ENCODE measurements around the gene RAC3. TPM values are rescaled to one million over a fixed set of nuclear protein-coding genes. Genes with fewer than 3 reads are reported as not detected.

Gene RAC3
- total RNA-seq, 1 experiment from 2014 or later, result 120 TPM

- TF ChIP-seq REST (IDR thresholded peaks at IDR 0.05; ENCODE audit: low read depth) (no peak), POLR2AphosphoS5 (IDR thresholded peaks at IDR 0.05; ENCODE audit: low read depth, low read length) (no peak)
Measured at GRCh38 chr17:82070611-82071010, 39.1 kb downstream of the RAC3 start (continued).

- Histone ChIP-seq H3K27ac (ENCODE audit: low read depth, low read length) (no peak overlapping the region), H3K9me3 (ENCODE audit: control insufficient read depth in 1 of 2, insufficient read depth in 1 of 2, low read depth in 1 of 2, low read length in 2 of 2) (no peaks in the 10 kb centered on the region), H3K27me3 (ENCODE audit: insufficient read depth, low read length) (no peaks in the 10 kb centered on the region), H4K20me1 (ENCODE audit: insufficient read depth) (peaks cover 2% of the 10 kb centered on the region; the same call in 1 of the 2 replicates), H3K9me2 (ENCODE audit: insufficient read depth) (no peaks in the 10 kb centered on the region), H3K4me1 (ENCODE audit: control insufficient read depth in 1 of 2, insufficient read depth in 2 of 2, low read length in 2 of 2) (no peaks in the 10 kb centered on the region), H3K79me2 (ENCODE audit: insufficient read depth, low read length) (no peaks in the 10 kb centered on the region), H3K36me3 (ENCODE audit: control insufficient read depth in 1 of 2, insufficient read depth in 2 of 2, low read length in 2 of 2) (no peaks in the 10 kb centered on the region), H3K4me2 (ENCODE audit: low read length) (no peak overlapping the region), H3K4me3 (replicated peaks in 1 of 2; ENCODE audit: low read depth in 1 of 2, low read length in 2 of 2) (no peak overlapping the region), H2AFZ (ENCODE audit: low read depth, low read length, poor library complexity, severe bottlenecking) (no peak overlapping the region), H3K9ac (ENCODE audit: low read length) (no peak overlapping the region)
- DNase-seq (ENCODE audit: low read depth, low spot score), result no peak
- intact Hi-C loops (cut with micrococcal nuclease), result no loop called here
- ChIA-PET RAD21 (ENCODE audit: low non-redundant PET in 1 of 2, low total read pairs in 2 of 2, uncharacterized antibody in 2 of 2, unreplicated experiment in 2 of 2) (no interaction called here), POLR2A (interaction anchor here (0.6 kb wide), 1 partner anchor 50 kb away, joined by 3 read pairs; the partner anchor contains the start of genes CENPX and LRRC45), CTCF (no interaction called here)
- BruUV-seq (replicated peaks), result no TSS peak
- ATAC-seq, result no peak
- no peak for TF ChIP-seq EGR1 (IDR thresholded peaks at IDR 0.05; ENCODE audit: low read depth)
- no peak for TF ChIP-seq YY1 (IDR thresholded peaks at IDR 0.05; ENCODE audit: extremely low read depth, insufficient replicate concordance, low read depth, low read length)
- no peak for TF ChIP-seq REST (IDR thresholded peaks at IDR 0.05; ENCODE audit: low read depth)
- TF ChIP-seq ELF1 (IDR thresholded peaks at IDR 0.05; ENCODE audit: borderline replicate concordance, low read depth), result no peak
- no peak for TF ChIP-seq EZH2phosphoT487 (IDR thresholded peaks at IDR 0.05; ENCODE audit: borderline replicate concordance)
- TF ChIP-seq ZBTB33 (IDR thresholded peaks at IDR 0.05; ENCODE audit: extremely low read depth, insufficient replicate concordance, low read length), result no peak
- TF ChIP-seq EZH2 (IDR thresholded peaks at IDR 0.05), result no peak
- TF ChIP-seq ATF3 (IDR thresholded peaks at IDR 0.05), result no peak
- TF ChIP-seq, protein P1, sequence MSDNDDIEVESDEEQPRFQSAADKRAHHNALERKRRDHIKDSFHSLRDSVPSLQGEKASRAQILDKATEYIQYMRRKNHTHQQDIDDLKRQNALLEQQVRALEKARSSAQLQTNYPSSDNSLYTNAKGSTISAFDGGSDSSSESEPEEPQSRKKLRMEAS (IDR thresholded peaks at IDR 0.05), result no peak
- no peak for TF ChIP-seq FOSL1 (IDR thresholded peaks at IDR 0.05; ENCODE audit: low read depth)
- TF ChIP-seq POLR2AphosphoS5 (IDR thresholded peaks at IDR 0.05; ENCODE audit: low read depth, low read length), result no peak
- TF ChIP-seq SRF (IDR thresholded peaks at IDR 0.05; ENCODE audit: low read depth), result no peak
- no peak for TF ChIP-seq SP1 (IDR thresholded peaks at IDR 0.05; ENCODE audit: low read depth)
- TF ChIP-seq JUND (IDR thresholded peaks at IDR 0.05), result no peak
- no peak for TF ChIP-seq RAD21 (IDR thresholded peaks at IDR 0.05; ENCODE audit: low read depth)
- no peak for TF ChIP-seq TCF7L2 (IDR thresholded peaks at IDR 0.05; ENCODE audit: borderline replicate concordance, extremely low read depth, insufficient read depth, insufficient read length)
Measured at GRCh38 chr17:82072827-82073226, 41.3 kb downstream of the RAC3 start.
